Testis (tissue), 2 donors: Measurements from ENCODE around the gene SMURF1.

ENCODE experiments used
- CTCF ChIP-seq, 3 experiments: fragments of 450-650 bp in 2 of 3; fragments of 200-600 bp in 1 of 3; sonication (generic) in 1 of 3; IDR thresholded peaks; one replicate each; pipeline ENCODE4 v1.5.1; 2016 to 2019; ENCODE audit warnings: antibody characterized with exemption in 3 of 3, mild to moderate bottlenecking in 2 of 3, moderate library complexity in 1 of 3
- POLR2A ChIP-seq: fragments of 450-650 bp; IDR thresholded peaks from one replicate; pipeline ENCODE4 v1.6.1; 2017; ENCODE audit warnings: antibody characterized with exemption, mild to moderate bottlenecking, moderate library complexity

GRCh38 chr7:99127636-99128035 lies 16.3 kb downstream of the SMURF1 start:
- TF ChIP-seq CTCF (IDR thresholded peaks at IDR 0.05) (no peak), POLR2A (no peak)
